ENCODE data around the gene LTBP4. TPM values are rescaled to one million over a fixed set of nuclear protein-coding genes. Genes with fewer than 3 reads are reported as not detected.
A peak's percentile ranks its signal among the peaks of the same experiment; 100 is the strongest.

Gene LTBP4
- total RNA-seq, 1 experiment from 2014 or later = 30.8 TPM

DNA sequence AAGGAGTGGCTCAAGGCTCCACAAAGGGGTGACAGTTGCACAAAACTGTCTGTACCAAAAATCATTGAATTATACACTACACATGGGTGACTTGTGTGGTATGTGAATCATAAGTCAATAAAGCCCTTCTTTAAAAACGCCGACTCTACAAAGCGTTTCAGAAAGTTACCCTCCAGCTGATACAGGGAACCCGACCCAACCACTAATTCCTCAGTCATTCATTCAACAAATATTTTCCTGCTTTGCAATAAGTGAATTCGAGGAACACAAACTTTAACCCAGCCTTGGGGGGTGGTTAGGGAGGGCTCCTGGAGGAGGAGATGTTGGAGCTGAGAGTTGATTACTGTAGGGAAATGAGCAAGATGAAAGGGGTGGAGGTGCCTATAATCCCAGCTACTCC, 32.0 kb downstream of the LTBP4 start:
- Histone ChIP-seq H3K9me3 (no peaks in the 10 kb centered on the region), H3K36me3 (ENCODE audit: control insufficient read depth, insufficient read depth, low read length) (no peaks in the 10 kb centered on the region), H3K4me3 (ENCODE audit: low read depth, low read length) (no peak overlapping the region), H3K4me1 (peaks cover 5% of the 10 kb centered on the region), H3K27me3 (replicated peaks; ENCODE audit: control insufficient read depth, insufficient read depth, low read length) (peaks cover 2% of the 10 kb centered on the region; the same call in 1 of the 2 replicates)
- no peak for DNase-seq
- no peak for TF ChIP-seq CTCF (IDR thresholded peaks at IDR 0.05; ENCODE audit: insufficient read depth in 1 of 2, low read depth in 1 of 2, low read length in 1 of 2, severe bottlenecking in 1 of 2, unreplicated experiment in 1 of 2)
- CTCF ChIA-PET = interaction anchor here (3.1 kb wide), 1 partner anchor 29 kb away, joined by 45 read pairs; no protein-coding TSS in a partner anchor
- Mint-ChIP-seq H3K4me3 (ENCODE audit: unreplicated experiment) (peak overlapping the region; percentile 65), H3K4me1 (ENCODE audit: low read depth, unreplicated experiment) (peaks cover 7% of the 10 kb centered on the region), H3K36me3 (ENCODE audit: insufficient read depth, unreplicated experiment) (no peaks in the 10 kb centered on the region), H3K27me3 (ENCODE audit: insufficient read depth, unreplicated experiment) (peaks cover 2% of the 10 kb centered on the region), H3K9me3 (ENCODE audit: unreplicated experiment) (no peaks in the 10 kb centered on the region), H3K27ac (ENCODE audit: unreplicated experiment) (no peak overlapping the region)
- intact Hi-C loops (cut with micrococcal nuclease; ENCODE audit: unreplicated experiment) = no loop called here
- POLR2A ChIA-PET = interaction anchor here (1.0 kb wide), 1 partner anchor 29 kb away, joined by 4 read pairs; no protein-coding TSS in a partner anchor
- BruUV-seq (replicated peaks) = no TSS peak

GRCh38 chr19:40638327-40638726, 37.2 kb downstream of the LTBP4 start:
- ChIA-PET CTCF (interaction anchor here (0.7 kb wide), 2 partner anchors 15 to 33 kb away, joined by 3 to 4 read pairs; no protein-coding TSS in a partner anchor), POLR2A (interaction anchor here (0.7 kb wide), 1 partner anchor 777 kb away, joined by 3 read pairs; no protein-coding TSS in a partner anchor)
- TF ChIP-seq CTCF (IDR thresholded peaks at IDR 0.05; ENCODE audit: insufficient read depth in 1 of 2, low read depth in 1 of 2, low read length in 1 of 2, severe bottlenecking in 1 of 2, unreplicated experiment in 1 of 2) = no peak
- H3K4me3 ChIP-seq (ENCODE audit: low read depth, low read length) = no peak overlapping the region
- H3K36me3 ChIP-seq (ENCODE audit: control insufficient read depth, insufficient read depth, low read length) = no peaks in the 10 kb centered on the region
- Mint-ChIP-seq H3K4me1 (ENCODE audit: low read depth, unreplicated experiment) (peaks cover 5% of the 10 kb centered on the region), H3K4me3 (ENCODE audit: unreplicated experiment) (no peak overlapping the region), H3K9me3 (ENCODE audit: unreplicated experiment) (no peaks in the 10 kb centered on the region), H3K36me3 (ENCODE audit: insufficient read depth, unreplicated experiment) (no peaks in the 10 kb centered on the region), H3K27me3 (ENCODE audit: insufficient read depth, unreplicated experiment) (peaks cover 2% of the 10 kb centered on the region), H3K27ac (ENCODE audit: unreplicated experiment) (no peak overlapping the region)
- peaks cover 2% of the 10 kb centered on the region; the same call in 1 of the 2 replicates for H3K27me3 ChIP-seq (replicated peaks; ENCODE audit: control insufficient read depth, insufficient read depth, low read length)
- intact Hi-C loops (cut with micrococcal nuclease; ENCODE audit: unreplicated experiment) = no loop called here
- peaks cover 5% of the 10 kb centered on the region for H3K4me1 ChIP-seq
- no peak for DNase-seq
- no peaks in the 10 kb centered on the region for H3K9me3 ChIP-seq
- no TSS peak for BruUV-seq (replicated peaks)

DNA sequence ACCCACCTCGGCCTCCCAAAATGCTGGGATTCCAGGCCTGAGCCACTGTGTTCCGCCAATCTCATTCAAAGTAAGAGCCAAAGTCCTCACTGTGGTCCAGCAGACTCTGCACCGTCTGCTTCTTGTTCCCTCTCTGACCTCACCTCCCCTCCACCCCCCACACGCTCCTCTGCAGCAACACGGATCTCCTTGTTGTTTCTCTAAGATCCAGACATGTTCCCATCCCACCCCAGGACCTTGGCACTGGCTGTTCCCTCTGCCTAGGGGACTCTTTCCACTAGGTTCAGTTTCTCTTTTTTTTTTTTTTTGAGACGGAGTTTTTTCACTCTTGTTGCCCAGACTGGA, 38.4 kb downstream of the LTBP4 start:
- Mint-ChIP-seq H3K27ac (ENCODE audit: unreplicated experiment) (no peak overlapping the region), H3K36me3 (ENCODE audit: insufficient read depth, unreplicated experiment) (no peaks in the 10 kb centered on the region), H3K9me3 (ENCODE audit: unreplicated experiment) (no peaks in the 10 kb centered on the region), H3K4me1 (ENCODE audit: low read depth, unreplicated experiment) (no peaks in the 10 kb centered on the region), H3K4me3 (ENCODE audit: unreplicated experiment) (no peak overlapping the region), H3K27me3 (ENCODE audit: insufficient read depth, unreplicated experiment) (peaks cover 2% of the 10 kb centered on the region)
- Histone ChIP-seq H3K4me1 (no peaks in the 10 kb centered on the region), H3K9me3 (no peaks in the 10 kb centered on the region), H3K36me3 (ENCODE audit: control insufficient read depth, insufficient read depth, low read length) (no peaks in the 10 kb centered on the region), H3K4me3 (ENCODE audit: low read depth, low read length) (no peak overlapping the region), H3K27me3 (replicated peaks; ENCODE audit: control insufficient read depth, insufficient read depth, low read length) (peaks cover 2% of the 10 kb centered on the region; the same call in 1 of the 2 replicates)
- no peak for DNase-seq
- no peak for TF ChIP-seq CTCF (IDR thresholded peaks at IDR 0.05; ENCODE audit: insufficient read depth in 1 of 2, low read depth in 1 of 2, low read length in 1 of 2, severe bottlenecking in 1 of 2, unreplicated experiment in 1 of 2)
- CTCF ChIA-PET = interaction anchor here (0.7 kb wide), 1 partner anchor 25 kb away, joined by 3 read pairs; no protein-coding TSS in a partner anchor
- intact Hi-C loops (cut with micrococcal nuclease; ENCODE audit: unreplicated experiment) = no loop called here
- no TSS peak for BruUV-seq (replicated peaks)
- POLR2A ChIA-PET = no interaction called here
